Naive thymus-derived CD8-positive, alpha-beta T cell (primary cell): ENCODE data around the gene B3GNT9. TPM values are rescaled to one million over a fixed set of nuclear protein-coding genes. Genes with fewer than 3 reads are reported as not detected.

ENCODE experiments used
- ATAC-seq, 2 donors: fragments of 150-1000 bp; cut with Tn5 transposase in 1 of 2; sonication (Bioruptor Pico), chemical (Tn5 transposase) in 1 of 2; 1 replicate in 1 of 2; 2 replicates in 1 of 2; pipeline ENCODE4 v1.10.0; 2021; ENCODE audit warnings: mild to moderate bottlenecking in 2 of 2, moderate library complexity in 2 of 2
- POLR2A ChIA-PET: fragments of 350-600 bp; sonication (Branson Sonifier 250); formaldehyde crosslinking; loops from one replicate; lab custom pipeline; 2021; ENCODE audit warnings: antibody characterized with exemption; lab: Charles Lee
- DNase-seq, 10 donors: peaks; one replicate each; pipeline versions ENCODE4 v3.0.0 to v3.0.0-alpha.2; 2020 to 2022
- H3K27ac Mint-ChIP-seq, 10 donors: one replicate each; pipeline ENCODE4 v1.8.0; 2020 to 2022; ENCODE audit warnings: mild to moderate bottlenecking in 10 of 10, mixed read lengths in 10 of 10, moderate library complexity in 4 of 10, inconsistent platforms in 1 of 10
- H3K27me3 Mint-ChIP-seq, 5 donors: one replicate each; pipeline ENCODE4 v1.8.0; 2021 to 2022; ENCODE audit warnings: mixed read lengths in 5 of 5
- H3K36me3 Mint-ChIP-seq, 3 donors: one replicate each; pipeline ENCODE4 v1.8.0; 2020 to 2022; ENCODE audit warnings: mixed read lengths in 3 of 3, mild to moderate bottlenecking in 2 of 3, inconsistent platforms in 1 of 3
- H3K4me1 Mint-ChIP-seq, 4 donors: one replicate each; pipeline ENCODE4 v1.8.0; 2021 to 2022; ENCODE audit warnings: mixed read lengths in 4 of 4
- H3K4me3 Mint-ChIP-seq, 10 donors: one replicate each; pipeline ENCODE4 v1.8.0; 2020 to 2022; ENCODE audit warnings: mild to moderate bottlenecking in 10 of 10, mixed read lengths in 10 of 10, moderate library complexity in 6 of 10, inconsistent platforms in 1 of 10
- H3K9me3 Mint-ChIP-seq, 9 donors: one replicate each; pipeline ENCODE4 v1.8.0; 2020 to 2022; ENCODE audit warnings: mixed read lengths in 9 of 9, mild to moderate bottlenecking in 3 of 9, inconsistent platforms in 1 of 9, moderate library complexity in 1 of 9
- polyA plus RNA-seq, 3 donors: library from polyadenylated mRNA; unstranded; fragments of 300-500 nt; fragmentation: Illumina TruSeq; gene quantifications; one replicate each; pipeline ENCODE4 v1.2.3, GENCODE V29; 2021
- total RNA-seq, 8 experiments: library from RNA in 2 of 8; stranded (reverse) in 2 of 8; gene quantifications; one replicate each; pipeline ENCODE4 v1.2.3 and lab custom pipeline; 2021 to 2026

Gene B3GNT9
- total and polyA plus RNA-seq, 5 experiments from 2014 or later: 0.19 to 1.8 (median 1.1) TPM

- DNase-seq (peak in 9 of 10 donors; percentile 41 to 76 (median 50)), ATAC-seq (peak; percentile 79 to 87)
- Mint-ChIP-seq H3K27ac (peak overlapping the region in 3 of 10 donors; percentile 53 to 62 (median 60)), H3K27me3 (peaks cover 38 to 86% (median 49%) of the 10 kb centered on the region in 5 donors), H3K36me3 (peaks cover 0 to 3% (median 0%) of the 10 kb centered on the region in 3 donors), H3K4me1 (peaks cover 21 to 50% (median 40%) of the 10 kb centered on the region in 4 donors), H3K9me3 (no peaks in the 10 kb centered on the region), H3K4me3 (peak overlapping the region; percentile 72 to 97 (median 88))
- POLR2A ChIA-PET: interaction anchor here (0.9 to 1.4 kb wide), 4 partner anchors 11 to 305 kb away, joined by 3 to 6 read pairs (median 4); no protein-coding TSS in a partner anchor
Observed at GRCh38 chr16:67173808-67174705, 23.3 kb upstream of the B3GNT9 start.

DNA sequence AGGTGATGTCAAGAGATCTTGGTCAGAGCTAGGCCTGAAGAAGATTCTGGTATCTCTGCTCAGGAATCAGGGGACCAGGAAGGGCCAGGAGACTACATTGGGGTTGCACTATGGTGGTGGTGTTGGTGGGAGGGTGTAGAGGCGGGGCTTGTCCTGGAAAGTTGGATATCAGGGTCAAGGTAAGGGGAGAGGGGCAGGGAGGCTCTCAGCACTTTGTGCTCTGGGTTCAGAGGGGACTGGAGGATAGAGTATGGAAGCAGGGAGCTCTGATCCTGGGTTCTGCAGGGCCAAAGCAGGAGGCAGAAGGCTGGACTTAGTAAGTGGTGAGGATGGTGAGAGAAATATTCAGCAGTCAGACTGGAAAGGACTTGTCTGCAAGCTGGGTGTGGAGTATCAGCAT is 22.5 kb upstream of the B3GNT9 start:
- Mint-ChIP-seq H3K4me1 (peaks cover 18 to 45% (median 34%) of the 10 kb centered on the region in 4 donors), H3K27ac (peak overlapping the region in 2 of 10 donors; percentile 50 to 60), H3K27me3 (peaks cover 36 to 86% (median 50%) of the 10 kb centered on the region in 5 donors), H3K9me3 (no peaks in the 10 kb centered on the region), H3K4me3 (peak overlapping the region; percentile 72 to 97 (median 88)), H3K36me3 (peaks cover 0 to 3% (median 0%) of the 10 kb centered on the region in 3 donors)
- DNase-seq (no peak), ATAC-seq (no peak)
- POLR2A ChIA-PET: interaction anchor here (0.6 to 1.2 kb wide), 3 partner anchors 19 to 730 kb away, joined by 3 to 8 read pairs (median 6); no protein-coding TSS in a partner anchor

- DNase-seq: no peak
- Mint-ChIP-seq H3K9me3 (no peaks in the 10 kb centered on the region), H3K27me3 (peaks cover 32 to 88% (median 53%) of the 10 kb centered on the region in 5 donors), H3K36me3 (peaks cover 0 to 9% (median 0%) of the 10 kb centered on the region in 3 donors), H3K4me3 (peak overlapping the region in 9 of 10 donors; percentile 0 to 47 (median 28)), H3K4me1 (peaks cover 18 to 39% (median 26%) of the 10 kb centered on the region in 4 donors), H3K27ac (peak overlapping the region in 2 of 10 donors; percentile 27 to 56)
- POLR2A ChIA-PET: interaction anchor here (3.1 kb wide), 1 partner anchor 11 kb away, joined by 20 read pairs; the partner anchor contains the start of genes FBXL8 and TRADD
- no peak for ATAC-seq
Observed at GRCh38 chr16:67170949-67171649, 20.3 kb upstream of the B3GNT9 start.

DNA sequence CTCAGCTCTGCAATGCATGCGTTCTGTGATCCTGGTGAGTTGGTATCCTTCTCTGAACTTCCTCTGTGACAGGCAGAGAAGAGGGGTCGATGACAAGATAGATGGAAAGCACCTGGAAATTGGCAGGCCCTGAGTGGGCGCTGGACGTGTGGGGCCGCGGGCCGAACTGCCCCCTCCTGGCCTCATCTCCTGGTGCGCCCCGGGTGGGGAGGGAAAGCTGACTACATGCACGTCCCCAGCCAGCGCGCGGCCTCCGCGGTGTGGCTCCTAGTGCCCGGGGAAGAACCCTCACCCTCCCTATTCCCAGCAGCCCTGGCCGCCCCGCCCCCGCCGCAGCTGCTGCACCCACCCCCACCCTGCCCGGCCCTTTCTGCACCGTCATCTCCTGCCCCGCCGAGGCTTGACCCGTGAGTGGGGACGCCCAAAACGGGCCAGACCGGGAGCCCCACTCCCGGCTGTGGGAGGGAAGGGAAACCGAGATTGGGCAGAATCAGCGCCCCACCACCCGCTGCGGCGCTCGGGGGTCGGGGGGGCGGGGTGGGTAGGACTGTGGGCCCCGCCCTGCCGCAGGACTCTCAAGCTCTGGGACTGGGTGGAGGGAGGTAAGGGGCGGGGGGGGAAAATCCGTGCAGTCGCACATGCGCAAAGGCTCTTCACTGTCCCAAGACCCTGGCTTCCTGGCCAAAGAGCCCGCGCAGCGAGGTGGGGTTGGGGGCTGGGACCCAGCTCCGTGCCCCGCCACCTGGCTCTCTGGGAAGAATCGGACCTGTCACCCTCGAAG is 19.6 kb upstream of the B3GNT9 start, which contains the start of gene NOL3:
NOL3 (plus strand) TSS at position 371 of the 781 bp plus-strand sequence.
- POLR2A ChIA-PET: interaction anchor here (0.7 to 3.1 kb wide), 2 partner anchors 11 to 45 kb away, joined by 3 to 20 read pairs; partner anchors contain the start of genes FBXL8 and TRADD
- ATAC-seq (no peak), DNase-seq (no peak)
- H3K4me3 Mint-ChIP-seq: peak within 1 kb of the TSS; percentile 54 to 78 (median 68)
- peaks cover 31 to 83% (median 54%) of the 10 kb centered on the region in 5 donors for H3K27me3 Mint-ChIP-seq
- peaks cover 18 to 34% (median 28%) of the 10 kb centered on the region in 4 donors for H3K4me1 Mint-ChIP-seq
- no peaks in the 10 kb centered on the region for H3K9me3 Mint-ChIP-seq
- H3K36me3 Mint-ChIP-seq: peaks cover 0 to 9% (median 0%) of the 10 kb centered on the region in 3 donors
- H3K27ac Mint-ChIP-seq: peak within 1 kb of the TSS in 1 of 10 donors; percentile 27

- peak in 2 of 10 donors; percentile 40 to 41 for DNase-seq
- Mint-ChIP-seq H3K27me3 (peaks cover 31 to 87% (median 58%) of the 10 kb centered on the region in 5 donors), H3K4me1 (peaks cover 20 to 36% (median 32%) of the 10 kb centered on the region in 4 donors), H3K9me3 (no peaks in the 10 kb centered on the region), H3K4me3 (peak overlapping the region; percentile 54 to 78 (median 68)), H3K27ac (no peak overlapping the region), H3K36me3 (peaks cover 0 to 9% (median 0%) of the 10 kb centered on the region in 3 donors)
- peak; percentile 21 to 30 for ATAC-seq
- POLR2A ChIA-PET: interaction anchor here (0.7 to 3.1 kb wide), 2 partner anchors 10 to 45 kb away, joined by 3 to 20 read pairs; partner anchors contain the start of genes FBXL8 and TRADD
Observed at GRCh38 chr16:67169642-67170167, 18.9 kb upstream of the B3GNT9 start.

- peaks cover 0 to 9% (median 0%) of the 10 kb centered on the region in 3 donors for H3K36me3 Mint-ChIP-seq
- peaks cover 31 to 85% (median 56%) of the 10 kb centered on the region in 5 donors for H3K27me3 Mint-ChIP-seq
- POLR2A ChIA-PET: interaction anchor here (0.6 to 3.1 kb wide), 2 partner anchors 9 to 16 kb away, joined by 4 to 20 read pairs; partner anchors contain the start of genes FBXL8 and TRADD
- H3K9me3 Mint-ChIP-seq: no peaks in the 10 kb centered on the region
- DNase-seq: no peak
- H3K4me3 Mint-ChIP-seq: no peak overlapping the region
- no peak for ATAC-seq
- peak overlapping the region in 1 of 10 donors; percentile 18 for H3K27ac Mint-ChIP-seq
- H3K4me1 Mint-ChIP-seq: peaks cover 21 to 37% (median 31%) of the 10 kb centered on the region in 4 donors
Observed at GRCh38 chr16:67169011-67169451, 18.2 kb upstream of the B3GNT9 start.

DNA sequence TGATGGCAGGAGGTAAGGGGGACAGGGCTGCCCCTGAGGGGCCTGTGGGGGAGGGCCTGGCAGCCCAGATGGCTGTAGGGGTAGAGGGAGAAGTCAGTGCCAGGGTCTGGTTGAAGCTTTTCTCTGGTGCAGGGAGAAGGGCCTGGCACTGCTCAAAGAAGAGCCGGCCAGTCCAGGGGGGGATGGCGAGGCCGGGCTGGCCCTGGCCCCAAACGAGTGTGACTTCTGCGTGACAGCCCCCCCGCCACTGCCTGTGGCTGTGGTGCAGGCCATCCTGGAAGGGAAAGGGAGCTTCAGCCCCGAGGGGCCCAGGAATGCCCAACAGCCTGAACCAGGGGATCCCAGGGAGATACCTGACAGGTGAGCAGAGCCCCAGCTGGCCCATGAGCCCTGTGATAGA is 16.8 kb upstream of the B3GNT9 start:
- POLR2A ChIA-PET: no interaction called here
- no peak for DNase-seq
- Mint-ChIP-seq H3K27me3 (peaks cover 22 to 81% (median 45%) of the 10 kb centered on the region in 5 donors), H3K4me3 (no peak overlapping the region), H3K9me3 (no peaks in the 10 kb centered on the region), H3K27ac (peak overlapping the region in 1 of 10 donors; percentile 9), H3K4me1 (peaks cover 13 to 32% (median 21%) of the 10 kb centered on the region in 4 donors), H3K36me3 (peaks cover 0 to 6% (median 0%) of the 10 kb centered on the region in 3 donors)
- ATAC-seq: no peak

DNA sequence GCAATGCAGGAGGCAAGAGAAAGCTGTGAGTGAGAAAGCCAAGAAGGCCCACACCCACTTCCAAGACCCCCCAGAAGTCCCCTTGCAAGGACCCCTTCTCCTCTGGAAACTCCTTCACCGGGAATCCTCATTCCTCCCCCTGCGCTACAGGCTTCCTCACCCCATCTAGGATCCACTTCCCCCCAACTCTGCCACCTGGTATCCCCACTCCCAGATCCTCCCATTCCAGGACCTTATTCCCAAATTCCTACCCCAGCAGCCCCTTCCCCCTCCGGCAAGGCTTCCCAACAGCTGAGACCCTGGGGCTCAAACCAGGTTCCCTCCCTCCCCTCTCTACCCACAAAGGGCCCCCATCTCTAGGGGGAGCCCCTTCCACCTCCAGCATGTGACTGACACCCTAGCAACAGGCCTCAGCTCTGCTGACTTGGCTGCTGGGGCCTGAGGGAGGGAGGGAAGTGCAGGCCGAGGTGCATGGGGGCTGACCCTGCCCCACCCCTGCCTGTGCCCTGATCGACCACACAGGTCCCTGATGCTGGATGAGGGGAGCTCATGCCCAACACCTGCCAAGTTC is 15.9 kb upstream of the B3GNT9 start:
- Mint-ChIP-seq H3K27ac (no peak overlapping the region), H3K4me3 (peak overlapping the region in 1 of 10 donors; percentile 21), H3K27me3 (peaks cover 22 to 81% (median 44%) of the 10 kb centered on the region in 5 donors), H3K36me3 (peaks cover 0 to 6% (median 0%) of the 10 kb centered on the region in 3 donors), H3K4me1 (peaks cover 13 to 41% (median 22%) of the 10 kb centered on the region in 4 donors), H3K9me3 (no peaks in the 10 kb centered on the region)
- no peak for ATAC-seq
- POLR2A ChIA-PET: no interaction called here
- no peak for DNase-seq

DNA sequence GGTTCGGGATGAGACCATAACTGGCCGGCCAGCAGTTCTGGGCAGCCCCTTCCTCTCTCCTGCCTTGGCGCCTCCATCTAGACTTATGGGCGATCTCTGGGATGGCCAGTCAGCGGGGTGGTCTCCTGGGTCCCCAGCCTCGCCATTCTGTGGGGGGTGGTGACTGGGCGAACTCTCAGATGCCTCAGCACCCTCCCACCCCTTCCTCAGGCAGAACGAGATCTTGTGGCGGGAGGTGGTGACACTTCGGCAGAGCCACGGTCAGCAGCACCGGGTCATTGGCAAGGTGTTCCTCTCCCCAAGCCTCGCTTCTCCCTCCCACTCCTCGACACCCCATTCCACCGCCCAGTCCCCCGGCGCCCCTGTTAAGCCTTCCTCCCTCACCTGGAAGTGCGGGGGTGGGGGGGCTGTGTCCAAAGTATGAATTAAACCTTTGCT is 15.3 kb upstream of the B3GNT9 start:
- H3K9me3 Mint-ChIP-seq: no peaks in the 10 kb centered on the region
- POLR2A ChIA-PET: no interaction called here
- DNase-seq (no peak), ATAC-seq (no peak)
- no peak overlapping the region for H3K27ac Mint-ChIP-seq
- peaks cover 13 to 41% (median 22%) of the 10 kb centered on the region in 4 donors for H3K4me1 Mint-ChIP-seq
- peaks cover 0 to 6% (median 0%) of the 10 kb centered on the region in 3 donors for H3K36me3 Mint-ChIP-seq
- H3K4me3 Mint-ChIP-seq: peak overlapping the region in 3 of 10 donors; percentile 21 to 41 (median 34)
- H3K27me3 Mint-ChIP-seq: peaks cover 17 to 79% (median 41%) of the 10 kb centered on the region in 5 donors
